GM12892 (cell line): ENCODE results near the gene SDC3.

Source experiments
- DNase-seq: peaks from one replicate; pipeline ENCODE4 v3.0.0; 2011; ENCODE audit not compliant: insufficient read length
- FAIRE-seq: peaks from 2 replicates; lab custom pipeline; 2011; peaks lifted over from hg19 to GRCh38; lab: Jason Lieb, UNC
- POLR2A ChIP-seq: IDR thresholded peaks from 2 replicates; pipeline ENCODE4 v1.6.1; 2011; ENCODE audit warnings: low read depth, low read length, control low read depth
- POLR2AphosphoS5 ChIP-seq: IDR thresholded peaks from 2 replicates; pipeline ENCODE4 v1.6.1; 2011; ENCODE audit warnings: low read depth, low read length, control low read depth
- TAF1 ChIP-seq: IDR thresholded peaks from 2 replicates; pipeline ENCODE4 v1.6.1; 2011; ENCODE audit warnings: low read depth, mild to moderate bottlenecking, control low read depth, low read length, borderline replicate concordance

SDC3 gene

GRCh38 chr1:30857062-30857461 lies 51.5 kb downstream of the SDC3 start:
- TF ChIP-seq POLR2A (no peak), POLR2AphosphoS5 (no peak), TAF1 (no peak)
- DNase-seq, result no peak
- no peak for FAIRE-seq

DNA sequence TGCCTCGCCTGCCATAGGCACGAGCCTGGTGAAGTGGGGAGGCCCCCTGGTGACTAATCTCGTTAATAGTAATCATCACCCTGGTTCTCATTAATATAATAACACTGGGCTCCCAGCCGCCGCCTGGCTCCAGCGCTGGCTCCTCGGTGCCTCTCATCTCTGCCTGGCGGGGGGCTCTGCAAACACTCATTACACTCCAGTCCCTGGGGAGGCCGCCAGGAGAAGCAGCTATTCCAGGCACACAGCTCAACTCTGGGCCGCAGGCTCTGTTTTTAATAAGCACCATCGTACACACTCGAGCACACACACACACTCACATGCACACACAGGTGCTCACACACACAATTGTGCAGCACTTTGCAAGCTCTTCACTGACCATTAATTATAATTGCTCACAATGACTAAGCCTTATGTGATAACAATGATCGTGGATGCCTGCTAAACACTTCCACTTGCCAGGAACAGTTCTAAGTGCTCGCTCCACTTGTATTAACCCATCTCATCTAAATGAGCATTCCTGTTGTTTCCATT lies 52.2 kb downstream of the SDC3 start:
- TF ChIP-seq POLR2A (no peak), TAF1 (no peak), POLR2AphosphoS5 (no peak)
- FAIRE-seq (no peak), DNase-seq (no peak)

DNA sequence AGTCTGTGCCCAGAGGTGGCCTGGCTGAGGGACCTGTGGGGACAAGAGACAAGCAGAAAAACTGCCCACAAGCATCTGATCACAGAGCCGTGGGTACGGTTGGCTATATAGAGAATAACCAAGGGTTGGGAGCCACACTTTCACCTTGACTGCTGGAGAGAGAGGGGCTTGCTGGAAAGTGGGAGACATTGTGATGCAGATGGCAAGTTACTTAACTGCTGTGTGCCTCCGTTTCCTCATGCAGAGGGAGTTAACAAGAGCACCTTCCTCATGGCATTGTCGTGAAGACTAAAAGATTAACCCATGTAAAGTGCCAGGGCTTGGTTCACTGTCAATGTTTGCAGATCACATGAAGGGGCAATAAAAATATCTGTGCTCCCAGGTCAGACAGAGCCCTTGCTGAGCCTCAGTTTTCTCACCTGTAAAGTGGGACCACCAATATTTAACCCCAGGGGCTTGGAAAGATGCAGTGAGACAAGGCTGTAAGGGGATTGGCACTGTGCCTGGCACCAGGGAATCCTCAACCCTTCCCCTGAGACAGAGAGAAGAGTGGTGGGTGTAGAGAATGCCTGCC lies 52.8 kb downstream of the SDC3 start:
- FAIRE-seq (no peak), DNase-seq (no peak)
- no peak for TF ChIP-seq POLR2AphosphoS5
- TF ChIP-seq TAF1, result no peak
- no peak for TF ChIP-seq POLR2A

DNA sequence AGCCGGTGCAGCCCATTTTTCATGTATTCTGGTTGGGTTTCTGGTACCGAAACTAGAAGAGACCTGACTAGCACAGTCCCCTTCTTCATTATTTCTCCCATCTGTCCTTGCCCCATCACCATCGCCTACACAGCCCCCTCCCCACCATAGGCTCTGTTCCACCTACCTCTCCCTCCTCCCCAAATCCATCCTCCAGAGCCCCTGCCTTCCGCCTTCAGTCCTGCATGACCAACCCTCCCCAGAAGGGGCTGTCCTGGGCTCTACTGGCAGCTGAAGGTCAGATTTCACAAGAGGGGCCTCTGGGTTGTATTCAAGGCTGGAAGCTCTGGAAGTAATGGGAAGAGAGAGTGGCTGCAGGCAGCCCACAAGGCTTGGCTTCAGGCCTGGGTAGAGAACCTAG lies 55.2 kb downstream of the SDC3 start:
- DNase-seq (no peak), FAIRE-seq (no peak)
- TF ChIP-seq POLR2AphosphoS5 (no peak), TAF1 (no peak), POLR2A (no peak)

- FAIRE-seq, result no peak
- TF ChIP-seq POLR2A (no peak), TAF1 (no peak), POLR2AphosphoS5 (no peak)
- no peak for DNase-seq
These were observed 56.5 kb downstream of the SDC3 start for GRCh38 chr1:30852026-30852425.

- FAIRE-seq, result no peak
- no peak for DNase-seq
- TF ChIP-seq POLR2A (no peak), TAF1 (no peak), POLR2AphosphoS5 (no peak)
These were observed 57.3 kb downstream of the SDC3 start for GRCh38 chr1:30851286-30851685.

DNA sequence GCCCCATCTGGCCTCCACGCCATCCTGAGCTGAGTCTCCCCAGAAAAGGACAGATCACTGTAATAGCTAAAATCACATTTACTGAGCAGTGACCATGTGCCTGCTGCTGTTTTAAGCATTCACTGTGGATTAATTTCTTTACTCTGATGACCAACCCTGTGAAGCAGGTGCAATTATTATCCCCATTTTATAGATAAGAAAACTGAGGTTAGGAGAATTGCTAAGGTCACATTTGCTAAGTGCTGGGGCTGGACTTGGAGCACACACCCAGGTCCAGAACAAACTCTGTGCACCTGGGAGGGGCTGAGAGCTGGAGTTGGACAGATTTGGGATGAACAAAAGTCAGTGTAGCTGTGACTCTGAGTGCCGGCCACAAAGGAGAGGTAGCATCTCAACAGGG lies 58.0 kb downstream of the SDC3 start:
- TF ChIP-seq TAF1 (no peak), POLR2A (no peak), POLR2AphosphoS5 (no peak)
- no peak for FAIRE-seq
- no peak for DNase-seq

DNA sequence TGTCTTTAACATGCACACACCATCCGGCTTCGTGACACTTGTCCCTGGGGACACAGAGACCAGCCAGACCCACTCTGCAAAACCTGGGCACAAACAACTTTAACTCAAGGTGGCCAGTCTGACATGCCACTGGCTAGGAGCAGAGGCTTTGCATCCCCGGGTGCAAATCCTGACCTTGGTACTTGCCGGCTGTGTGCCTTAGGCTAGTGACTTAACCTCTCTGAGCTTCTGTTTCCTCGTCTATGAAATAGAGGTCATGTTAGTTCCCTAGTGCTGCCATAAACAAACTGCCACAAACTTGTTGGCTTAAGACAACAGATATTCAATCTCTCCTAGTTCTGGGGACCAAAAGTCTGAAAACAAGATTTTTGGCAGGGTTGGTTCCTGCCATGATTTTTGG lies 60.4 kb downstream of the SDC3 start:
- no peak for TF ChIP-seq POLR2AphosphoS5
- TF ChIP-seq TAF1, result no peak
- DNase-seq, result no peak
- FAIRE-seq, result no peak

- FAIRE-seq (no peak), DNase-seq (no peak)
- no peak for TF ChIP-seq POLR2AphosphoS5
- no peak for TF ChIP-seq POLR2A
- no peak for TF ChIP-seq TAF1
These were observed 61.1 kb downstream of the SDC3 start for GRCh38 chr1:30847358-30847972.

DNA sequence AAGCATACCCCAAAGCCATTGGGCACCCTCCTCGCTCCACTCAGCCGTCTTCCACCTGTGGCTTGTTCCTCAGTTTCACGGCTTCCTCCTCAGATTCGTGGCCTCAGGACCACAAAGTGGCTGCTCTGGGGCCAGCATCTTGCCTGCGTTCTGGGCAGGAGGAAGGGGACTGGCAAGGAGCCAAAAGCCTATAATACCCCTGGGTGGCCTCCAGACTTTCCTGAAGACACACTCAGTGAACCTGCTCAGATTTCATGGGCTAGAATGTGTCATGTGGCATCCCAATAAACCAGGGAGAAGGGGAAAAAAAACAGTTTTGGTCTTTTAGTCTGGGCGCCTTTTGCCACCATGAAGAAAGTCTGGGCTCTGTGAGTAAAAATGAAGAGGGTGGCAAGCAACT lies 62.0 kb downstream of the SDC3 start:
- DNase-seq (no peak), FAIRE-seq (no peak)
- TF ChIP-seq TAF1 (no peak), POLR2A (no peak), POLR2AphosphoS5 (no peak)

- no peak for TF ChIP-seq POLR2A
- FAIRE-seq, result no peak
- no peak for DNase-seq
These were observed 62.7 kb downstream of the SDC3 start for GRCh38 chr1:30845904-30846290.

DNA sequence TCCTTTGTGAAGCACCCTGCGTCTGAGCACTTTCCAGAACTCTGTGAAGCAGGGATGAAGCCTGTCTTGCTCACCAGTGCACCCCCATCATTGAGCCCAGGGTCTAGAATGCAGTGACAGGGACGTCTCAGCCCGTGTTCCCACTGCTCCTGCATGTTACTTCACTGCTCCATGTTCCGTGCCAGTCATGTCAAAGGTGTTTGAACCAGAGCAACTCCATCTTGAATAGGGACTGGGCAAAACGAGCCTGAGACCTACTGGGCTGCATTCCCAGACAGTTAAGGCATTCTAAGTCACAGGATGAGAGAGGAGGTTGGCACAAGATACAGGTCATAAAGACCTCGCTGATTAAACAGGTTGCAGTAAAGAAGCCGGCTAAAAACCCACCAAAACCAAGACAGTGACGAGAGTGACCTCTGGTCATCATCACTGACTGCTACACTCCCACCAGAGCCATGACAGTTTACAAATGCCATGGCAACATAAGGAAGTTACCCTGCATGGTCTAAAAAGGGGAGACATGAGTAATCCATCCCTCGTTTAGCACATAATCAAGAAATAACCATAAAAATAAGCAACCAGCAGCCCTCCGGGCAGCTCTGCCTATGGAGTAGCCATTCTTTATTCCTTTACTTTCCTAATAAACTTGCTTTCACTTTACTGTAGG lies 63.2 kb downstream of the SDC3 start:
- FAIRE-seq (no peak), DNase-seq (no peak)
- TF ChIP-seq TAF1, result no peak
- TF ChIP-seq POLR2AphosphoS5, result no peak
- TF ChIP-seq POLR2A, result no peak
